ENCODE measurements around the gene COMT.

DNA sequence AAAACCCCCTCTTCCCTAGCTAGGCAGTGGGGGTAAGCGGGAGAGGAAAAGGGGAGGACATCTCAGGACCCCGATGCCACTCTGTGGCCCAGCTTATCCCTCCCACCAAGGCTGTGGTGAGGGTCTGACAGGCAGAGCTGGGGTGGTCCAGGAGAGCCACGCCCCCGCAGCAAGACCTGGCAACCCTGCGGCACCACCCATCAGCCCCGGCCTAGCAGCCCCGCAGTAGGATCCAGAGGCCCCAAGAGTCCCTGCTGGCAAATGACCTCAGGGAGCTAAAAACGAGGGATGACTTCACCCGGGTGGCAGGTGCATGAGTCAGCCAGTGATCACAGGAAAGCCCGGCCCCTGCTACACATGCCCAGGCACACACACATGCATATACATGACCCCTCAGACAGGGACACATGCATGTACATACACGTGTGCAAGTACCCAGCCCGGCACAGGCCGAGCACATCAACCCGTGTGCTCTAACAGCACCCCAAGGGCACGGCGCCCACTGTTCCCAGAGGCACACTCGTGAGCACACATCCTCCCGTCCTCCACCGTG lies 42.7 kb downstream of the COMT start:
- no peak for TF ChIP-seq POLR2A (IDR thresholded peaks at IDR 0.05)
- TF ChIP-seq, protein P1, sequence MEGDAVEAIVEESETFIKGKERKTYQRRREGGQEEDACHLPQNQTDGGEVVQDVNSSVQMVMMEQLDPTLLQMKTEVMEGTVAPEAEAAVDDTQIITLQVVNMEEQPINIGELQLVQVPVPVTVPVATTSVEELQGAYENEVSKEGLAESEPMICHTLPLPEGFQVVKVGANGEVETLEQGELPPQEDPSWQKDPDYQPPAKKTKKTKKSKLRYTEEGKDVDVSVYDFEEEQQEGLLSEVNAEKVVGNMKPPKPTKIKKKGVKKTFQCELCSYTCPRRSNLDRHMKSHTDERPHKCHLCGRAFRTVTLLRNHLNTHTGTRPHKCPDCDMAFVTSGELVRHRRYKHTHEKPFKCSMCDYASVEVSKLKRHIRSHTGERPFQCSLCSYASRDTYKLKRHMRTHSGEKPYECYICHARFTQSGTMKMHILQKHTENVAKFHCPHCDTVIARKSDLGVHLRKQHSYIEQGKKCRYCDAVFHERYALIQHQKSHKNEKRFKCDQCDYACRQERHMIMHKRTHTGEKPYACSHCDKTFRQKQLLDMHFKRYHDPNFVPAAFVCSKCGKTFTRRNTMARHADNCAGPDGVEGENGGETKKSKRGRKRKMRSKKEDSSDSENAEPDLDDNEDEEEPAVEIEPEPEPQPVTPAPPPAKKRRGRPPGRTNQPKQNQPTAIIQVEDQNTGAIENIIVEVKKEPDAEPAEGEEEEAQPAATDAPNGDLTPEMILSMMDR (IDR thresholded peaks at IDR 0.05 in 8 of 11, conservative IDR thresholded peaks at IDR 0.05 in 3 of 11), result no peak
